ENCODE measurements around the gene EZR. TPM values are rescaled to one million over a fixed set of nuclear protein-coding genes. Genes with fewer than 3 reads are reported as not detected.

EZR gene
- total and polyA plus RNA-seq, 2 of the 8 experiments (the other 6 are each of a cell fraction or from before 2014, with no cell fraction given): 122 to 286 TPM

GRCh38 chr6:158860279-158860865 lies 41.2 kb upstream of the EZR start:
- no peaks in the 10 kb centered on the region for H3K27me3 ChIP-seq (replicated peaks in 1 of 4; ENCODE audit: control insufficient read depth in 3 of 4, extremely low read depth in 1 of 4, insufficient read depth in 3 of 4, low read length in 3 of 4)
- H3K4me3 ChIP-seq (ENCODE audit: extremely low read depth in 1 of 4, insufficient read depth in 2 of 4, low read depth in 3 of 4, low read length in 4 of 4): no peak overlapping the region
- H2BK12ac ChIP-seq (ENCODE audit: low read depth, low read length): peak overlapping the region; percentile 75; the same call in 1 of the 2 replicates
- no peak overlapping the region for H3K56ac ChIP-seq (replicated peaks; ENCODE audit: insufficient read length, low read depth, low read length)
- POLR2A ChIA-PET (ENCODE audit: partially characterized antibody): interaction anchor here (1.5 to 1.9 kb wide), 2 partner anchors 41 to 52 kb away, joined by 4 read pairs; partner anchors contain the start of gene EZR
- H2BK5ac ChIP-seq (ENCODE audit: low read depth, low read length): no peak overlapping the region
- peak overlapping the region; percentile 60; the same call in 1 of the 2 replicates for H3K18ac ChIP-seq (ENCODE audit: extremely low read depth, low read length)
- no peaks in the 10 kb centered on the region for H3K79me2 ChIP-seq (ENCODE audit: control insufficient read depth in 1 of 2, insufficient read depth in 2 of 2, low read length in 2 of 2)
- no peak overlapping the region for H4K91ac ChIP-seq (replicated peaks; ENCODE audit: insufficient read length, low read length)
- H3K23me2 ChIP-seq (ENCODE audit: low read depth, low read length): no peaks in the 10 kb centered on the region
- DNase-seq (ENCODE audit: low read depth in 1 of 2, low spot score in 2 of 2): no peak
- WGBS, 2 experiments (ENCODE audit: extremely low coverage in 1 of 2, insufficient coverage in 1 of 2, insufficient read length in 1 of 2, insufficient replicate concordance in 2 of 2, low coverage in 1 of 2, low lambda C conversion rate in 2 of 2, missing lambda C conversion rate in 1 of 2): 65% methylated on average over 6 of the region's 6 CpGs; no CpG with 5 or more reads in 1 of the 2 experiments
- peaks cover 0 to 2% (median 1%) of the 10 kb centered on the region in 4 experiments; a peak in 3 of 7 replicates for H3K4me1 ChIP-seq (replicated peaks in 1 of 4; ENCODE audit: control insufficient read depth in 3 of 4, insufficient read depth in 4 of 4, low read length in 3 of 4)
- no peak overlapping the region for H3K9ac ChIP-seq (replicated peaks in 1 of 4; ENCODE audit: extremely low read depth in 1 of 4, low read depth in 3 of 4, low read length in 3 of 4)
- CTCF ChIA-PET (ENCODE audit: partially characterized antibody): interaction anchor here (0.6 to 2.1 kb wide), 2 partner anchors 111 to 169 kb away, joined by 4 to 5 read pairs; no protein-coding TSS in a partner anchor
- no peak overlapping the region for H2AK5ac ChIP-seq (ENCODE audit: low read depth, low read length)
- 0 out of 2 replicates have a peak overlapping the region, but pooled peaks have one; percentile 86 for H2BK20ac ChIP-seq (ENCODE audit: low read length)
- H3K27ac ChIP-seq (ENCODE audit: low read depth, low read length): no peak overlapping the region
- no peaks in the 10 kb centered on the region for H3K79me1 ChIP-seq (ENCODE audit: low read depth, low read length)
- no peak for TF ChIP-seq BACH1 (IDR thresholded peaks at IDR 0.05; ENCODE audit: low read length)
- no peak for TF ChIP-seq SP2 (IDR thresholded peaks at IDR 0.05; ENCODE audit: low read length)
- TF ChIP-seq CEBPB (IDR thresholded peaks at IDR 0.05; ENCODE audit: low read depth, low read length): no peak
- TF ChIP-seq MAFK (IDR thresholded peaks at IDR 0.05; ENCODE audit: low read depth, low read length): no peak
- no peak for TF ChIP-seq TBP (IDR thresholded peaks at IDR 0.05; ENCODE audit: low read depth, low read length)
- H3K9me3 ChIP-seq (ENCODE audit: insufficient read depth in 2 of 2, low read depth in 1 of 2, low read length in 1 of 2): no peaks in the 10 kb centered on the region
- no peak overlapping the region for H2BK15ac ChIP-seq (ENCODE audit: low read length)
- H3K23ac ChIP-seq (ENCODE audit: insufficient read length): no peak overlapping the region
- H2BK120ac ChIP-seq (replicated peaks; ENCODE audit: low read depth, low read length): no peak overlapping the region
- H4K5ac ChIP-seq (ENCODE audit: insufficient read length, low read depth, low read length): no peak overlapping the region
- no peak overlapping the region for H4K8ac ChIP-seq (ENCODE audit: extremely low read depth, insufficient read depth, low read length)
- H3K4me2 ChIP-seq (ENCODE audit: insufficient read depth in 1 of 2, low read depth in 2 of 2, low read length in 2 of 2): no peak overlapping the region
- H3K14ac ChIP-seq (ENCODE audit: insufficient read length): peak overlapping the region; percentile 5
- H3K4ac ChIP-seq (replicated peaks; ENCODE audit: insufficient read length, low read depth, low read length): peak overlapping the region; percentile 73
- H2AFZ ChIP-seq (ENCODE audit: low read length): no peak overlapping the region; the same call in 1 of the 2 replicates
- no peaks in the 10 kb centered on the region for H3K36me3 ChIP-seq (ENCODE audit: control insufficient read depth in 2 of 4, insufficient read depth in 4 of 4, low read length in 3 of 4)
- no peak for FAIRE-seq
- no peaks in the 10 kb centered on the region for H4K20me1 ChIP-seq (replicated peaks in 1 of 2; ENCODE audit: control insufficient read depth in 1 of 2, insufficient read depth in 2 of 2, low read length in 2 of 2)
